ENCODE results near the gene ARPC5.

The ARPC5 gene

DNA sequence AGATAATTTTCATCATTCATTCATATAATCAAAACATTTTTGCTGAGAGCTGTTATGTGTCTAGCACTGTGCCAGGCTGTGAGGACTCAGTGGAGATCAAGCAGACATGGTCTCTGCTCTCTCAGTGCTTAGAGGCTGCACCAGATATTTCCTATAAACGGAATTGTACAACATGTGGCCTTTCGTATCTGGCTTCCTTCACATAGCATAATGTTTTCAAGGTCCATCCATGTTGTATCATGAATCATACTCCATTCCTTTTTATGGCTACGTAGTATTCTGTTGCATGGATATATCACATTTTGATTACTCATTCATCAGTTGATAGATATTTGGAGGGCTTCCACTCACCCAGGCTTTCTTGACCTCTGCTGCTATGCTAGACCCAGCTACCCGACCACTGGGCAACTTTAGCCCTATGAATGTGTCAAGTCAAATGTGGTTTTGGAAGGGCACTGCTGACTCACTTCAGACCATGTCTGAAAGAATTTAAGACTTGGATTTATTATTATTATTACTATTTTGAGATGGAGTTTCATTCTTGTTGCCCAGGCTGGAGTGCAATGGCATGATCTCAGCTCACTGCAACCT lies 63.8 kb downstream of the ARPC5 start:
- Histone ChIP-seq H3K4me3 (replicated peaks; ENCODE audit: low read depth, low read length) (no peak overlapping the region), H3K36me3 (ENCODE audit: control insufficient read depth, insufficient read depth, low read length) (peaks cover 34% of the 10 kb centered on the region), H3K27me3 (replicated peaks; ENCODE audit: control insufficient read depth, insufficient read depth, low read length) (no peaks in the 10 kb centered on the region)
- DNase-seq (ENCODE audit: extremely low read depth, insufficient read length): no peak
- TF ChIP-seq, protein P1, sequence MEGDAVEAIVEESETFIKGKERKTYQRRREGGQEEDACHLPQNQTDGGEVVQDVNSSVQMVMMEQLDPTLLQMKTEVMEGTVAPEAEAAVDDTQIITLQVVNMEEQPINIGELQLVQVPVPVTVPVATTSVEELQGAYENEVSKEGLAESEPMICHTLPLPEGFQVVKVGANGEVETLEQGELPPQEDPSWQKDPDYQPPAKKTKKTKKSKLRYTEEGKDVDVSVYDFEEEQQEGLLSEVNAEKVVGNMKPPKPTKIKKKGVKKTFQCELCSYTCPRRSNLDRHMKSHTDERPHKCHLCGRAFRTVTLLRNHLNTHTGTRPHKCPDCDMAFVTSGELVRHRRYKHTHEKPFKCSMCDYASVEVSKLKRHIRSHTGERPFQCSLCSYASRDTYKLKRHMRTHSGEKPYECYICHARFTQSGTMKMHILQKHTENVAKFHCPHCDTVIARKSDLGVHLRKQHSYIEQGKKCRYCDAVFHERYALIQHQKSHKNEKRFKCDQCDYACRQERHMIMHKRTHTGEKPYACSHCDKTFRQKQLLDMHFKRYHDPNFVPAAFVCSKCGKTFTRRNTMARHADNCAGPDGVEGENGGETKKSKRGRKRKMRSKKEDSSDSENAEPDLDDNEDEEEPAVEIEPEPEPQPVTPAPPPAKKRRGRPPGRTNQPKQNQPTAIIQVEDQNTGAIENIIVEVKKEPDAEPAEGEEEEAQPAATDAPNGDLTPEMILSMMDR (IDR thresholded peaks at IDR 0.05; ENCODE audit: insufficient read depth, low read length, poor library complexity, severe bottlenecking): no peak
